Spinal cord (tissue), 10 donors: ENCODE data around the gene LYPD4. TPM values are rescaled to one million over a fixed set of nuclear protein-coding genes. Genes with fewer than 3 reads are reported as not detected.

Experiments
- DNase-seq, 6 donors: peaks; one replicate each; pipeline versions ENCODE4 v3.0.0 to v3.0.0-alpha.2; 2013 to 2015; ENCODE audit warnings: low spot score in 6 of 6, low read depth in 4 of 6
- H3K27ac ChIP-seq: one replicate; pipeline ENCODE4 v1.5.1; 2013; ENCODE audit warnings: low read depth, low read length, control low read depth
- H3K27me3 ChIP-seq: one replicate; pipeline ENCODE4 v1.6.1; 2013; ENCODE audit warnings: low read length; ENCODE audit not compliant: control insufficient read depth, insufficient read depth
- H3K36me3 ChIP-seq: one replicate; pipeline ENCODE4 v1.6.1; 2013; ENCODE audit warnings: low read length; ENCODE audit not compliant: control insufficient read depth, insufficient read depth
- H3K4me1 ChIP-seq: one replicate; pipeline ENCODE4 v1.6.1; 2013; ENCODE audit warnings: low read length; ENCODE audit not compliant: control insufficient read depth, insufficient read depth
- H3K4me3 ChIP-seq: one replicate; pipeline ENCODE4 v1.5.1; 2013; ENCODE audit warnings: low read depth, low read length, control low read depth
- H3K9me3 ChIP-seq: one replicate; pipeline ENCODE4 v1.6.1; 2013; ENCODE audit warnings: low read length; ENCODE audit not compliant: control insufficient read depth, insufficient read depth
- WGBS: methylation state at CpG from one replicate; pipeline ENCODE4 v1.1.5; 2013; ENCODE audit warnings: missing lambda C conversion rate; ENCODE audit not compliant: insufficient coverage; 5-methylcytosine and 5-hydroxymethylcytosine counted together
- polyA plus RNA-seq, 2 donors: library from polyadenylated mRNA; unstranded; fragments of 120-200 nt; gene quantifications; one replicate each; pipeline ENCODE4 v1.2.1, GENCODE V29; 2013; ENCODE audit not compliant: insufficient read length in 2 of 2
- total RNA-seq, 2 donors: library from RNA; depleted of rRNA in 1 of 2; stranded (reverse); fragments of 120-200 nt in 1 of 2; fragments of >200 nt in 1 of 2; gene quantifications; one replicate each; pipeline versions ENCODE4 v1.2.3 to v1.2.4, GENCODE V29; 2013 to 2014
- donor health status: healthy.

Gene LYPD4
- total and polyA plus RNA-seq, 4 donors = not detected

GRCh38 chr19:41853344-41853743 lies 8.9 kb upstream of the LYPD4 start:
- Histone ChIP-seq H3K27me3 (peaks cover 3% of the 10 kb centered on the region), H3K9me3 (no peaks in the 10 kb centered on the region), H3K27ac (no peak overlapping the region), H3K4me1 (no peaks in the 10 kb centered on the region), H3K4me3 (no peak overlapping the region), H3K36me3 (no peaks in the 10 kb centered on the region)
- DNase-seq = no peak
- no CpG with 5 or more reads among the region's 2 CpGs for WGBS

- Histone ChIP-seq H3K36me3 (no peaks in the 10 kb centered on the region), H3K27me3 (peaks cover 3% of the 10 kb centered on the region), H3K9me3 (no peaks in the 10 kb centered on the region), H3K4me1 (no peaks in the 10 kb centered on the region), H3K27ac (no peak overlapping the region), H3K4me3 (no peak overlapping the region)
- no peak for DNase-seq
- WGBS = 19% methylated on average over 4 of the region's 4 CpGs
Measured at GRCh38 chr19:41851456-41851855, 7.0 kb upstream of the LYPD4 start.

- DNase-seq = no peak
- no peak overlapping the region for H3K27ac ChIP-seq
- H3K9me3 ChIP-seq = no peaks in the 10 kb centered on the region
- 61% methylated on average over 5 of the region's 5 CpGs for WGBS
- no peaks in the 10 kb centered on the region for H3K4me1 ChIP-seq
- H3K4me3 ChIP-seq = no peak overlapping the region
- H3K36me3 ChIP-seq = no peaks in the 10 kb centered on the region
- H3K27me3 ChIP-seq = peaks cover 3% of the 10 kb centered on the region
Measured at GRCh38 chr19:41850381-41850780, 5.9 kb upstream of the LYPD4 start.

- no peak overlapping the region for H3K4me3 ChIP-seq
- peaks cover 3% of the 10 kb centered on the region for H3K27me3 ChIP-seq
- no peaks in the 10 kb centered on the region for H3K36me3 ChIP-seq
- no peak for DNase-seq
- no peak overlapping the region for H3K27ac ChIP-seq
- no peaks in the 10 kb centered on the region for H3K9me3 ChIP-seq
- whole genome bisulfite sequencing = no CpG with 5 or more reads among the region's 2 CpGs
- H3K4me1 ChIP-seq = no peaks in the 10 kb centered on the region
Measured at GRCh38 chr19:41849067-41849466, 4.6 kb upstream of the LYPD4 start.

- no peaks in the 10 kb centered on the region for H3K9me3 ChIP-seq
- no peaks in the 10 kb centered on the region for H3K36me3 ChIP-seq
- 82% methylated on average over 5 of the region's 6 CpGs for WGBS
- DNase-seq = no peak
- no peak overlapping the region for H3K27ac ChIP-seq
- H3K4me3 ChIP-seq = no peak overlapping the region
- peaks cover 2% of the 10 kb centered on the region for H3K27me3 ChIP-seq
- no peaks in the 10 kb centered on the region for H3K4me1 ChIP-seq
Measured at GRCh38 chr19:41848666-41849065, 4.2 kb upstream of the LYPD4 start.

GRCh38 chr19:41847351-41848105 lies 3.0 kb upstream of the LYPD4 start:
- Histone ChIP-seq H3K4me3 (no peak overlapping the region), H3K27ac (no peak overlapping the region), H3K36me3 (no peaks in the 10 kb centered on the region), H3K27me3 (no peaks in the 10 kb centered on the region), H3K4me1 (no peaks in the 10 kb centered on the region), H3K9me3 (no peaks in the 10 kb centered on the region)
- DNase-seq = no peak
- 91% methylated on average over 14 of the region's 19 CpGs for WGBS

- no peak overlapping the region for H3K27ac ChIP-seq
- 91% methylated on average over 10 of the region's 23 CpGs for WGBS
- H3K9me3 ChIP-seq = no peaks in the 10 kb centered on the region
- H3K4me1 ChIP-seq = no peaks in the 10 kb centered on the region
- H3K27me3 ChIP-seq = no peaks in the 10 kb centered on the region
- no peak for DNase-seq
- no peaks in the 10 kb centered on the region for H3K36me3 ChIP-seq
- no peak overlapping the region for H3K4me3 ChIP-seq
Measured at GRCh38 chr19:41845051-41845590, 638 bp upstream of the LYPD4 start.

- no peak within 1 kb of the TSS for H3K27ac ChIP-seq
- no peaks in the 10 kb centered on the region for H3K4me1 ChIP-seq
- no peaks in the 10 kb centered on the region for H3K9me3 ChIP-seq
- no peak for DNase-seq
- no peaks in the 10 kb centered on the region for H3K27me3 ChIP-seq
- H3K36me3 ChIP-seq = no peaks in the 10 kb centered on the region
- H3K4me3 ChIP-seq = no peak within 1 kb of the TSS
- WGBS = 93% methylated on average over 3 of the region's 3 CpGs
Measured at GRCh38 chr19:41845001-41845050, 343 bp upstream of the LYPD4 start, which contains the start of gene DMRTC2. Gene DMRTC2, plus strand, starts transcription at chr19:41845042. Its CDS starts 2,387 bp downstream, at chr19:41847429.

- WGBS = 85% methylated on average over 7 of the region's 7 CpGs
- Histone ChIP-seq H3K4me1 (no peaks in the 10 kb centered on the region), H3K36me3 (no peaks in the 10 kb centered on the region), H3K27me3 (peaks cover 3% of the 10 kb centered on the region), H3K4me3 (no peak overlapping the region), H3K27ac (no peak overlapping the region), H3K9me3 (no peaks in the 10 kb centered on the region)
- no peak for DNase-seq
Measured at GRCh38 chr19:41843371-41843770, 1.1 kb downstream of the LYPD4 start.

- Histone ChIP-seq H3K9me3 (no peaks in the 10 kb centered on the region), H3K27me3 (peaks cover 4% of the 10 kb centered on the region), H3K4me1 (no peaks in the 10 kb centered on the region), H3K4me3 (no peak overlapping the region), H3K27ac (no peak overlapping the region), H3K36me3 (no peaks in the 10 kb centered on the region)
- WGBS = 72% methylated on average over 2 of the region's 2 CpGs
- no peak for DNase-seq
Measured at GRCh38 chr19:41839211-41839610, 5.3 kb downstream of the LYPD4 start.
